Spleen (tissue), 11 donors: ENCODE results near the gene ADARB1. TPM values are rescaled to one million over a fixed set of nuclear protein-coding genes. Genes with fewer than 3 reads are reported as not detected.

ENCODE experiments used
- DNase-seq: peaks from one replicate; pipeline ENCODE4 v3.0.0-alpha.2; 2020
- H3K27ac ChIP-seq, 8 donors: fragments of 200-600 bp; sonication (generic) in 7 of 8; 1 replicate in 4 of 8; 2 replicates in 4 of 8; pipeline versions ENCODE4 v1.5.0 to v1.8.0; 2016 to 2021; ENCODE audit warnings: inconsistent platforms in 4 of 8, mild to moderate bottlenecking in 4 of 8, moderate library complexity in 1 of 8
- H3K27me3 ChIP-seq, 7 donors: fragments of 200-600 bp; sonication (generic) in 6 of 7; replicated peaks in 1 of 7; 1 replicate in 4 of 7; 2 replicates in 3 of 7; pipeline versions ENCODE4 v1.5.0 to v1.8.0; 2016 to 2021; ENCODE audit warnings: inconsistent platforms in 3 of 7, mild to moderate bottlenecking in 1 of 7
- H3K36me3 ChIP-seq, 6 donors: fragments of 200-600 bp; sonication (generic) in 5 of 6; 1 replicate in 4 of 6; 2 replicates in 2 of 6; pipeline versions ENCODE4 v1.5.0 to v1.8.0; 2016 to 2021; ENCODE audit warnings: inconsistent platforms in 2 of 6
- H3K4me1 ChIP-seq, 6 donors: fragments of 200-600 bp; sonication (generic) in 5 of 6; 1 replicate in 3 of 6; 2 replicates in 3 of 6; pipeline versions ENCODE4 v1.5.0 to v1.8.0; 2016 to 2021; ENCODE audit warnings: inconsistent platforms in 3 of 6
- H3K4me3 ChIP-seq, 8 donors: fragments of 200-600 bp; sonication (generic) in 7 of 8; 1 replicate in 4 of 8; 2 replicates in 4 of 8; pipeline versions ENCODE4 v1.5.0 to v1.8.0; 2016 to 2021; ENCODE audit warnings: inconsistent platforms in 4 of 8, mild to moderate bottlenecking in 4 of 8, moderate library complexity in 2 of 8
- H3K9me3 ChIP-seq, 8 donors: fragments of 200-600 bp; sonication (generic) in 7 of 8; 1 replicate in 4 of 8; 2 replicates in 4 of 8; pipeline versions ENCODE4 v1.5.0 to v1.8.0; 2016 to 2021; ENCODE audit warnings: inconsistent platforms in 4 of 8
- CTCF ChIP-seq, 11 experiments: fragments of 200-600 bp in 7 of 11; fragments of 450-650 bp in 4 of 11; sonication (generic) in 4 of 11; IDR thresholded peaks in 8 of 11; conservative IDR thresholded peaks in 3 of 11; 1 replicate in 7 of 11; 2 replicates in 4 of 11; pipeline versions ENCODE4 v1.4.0 to v1.8.0; 2016 to 2021; ENCODE audit warnings: antibody characterized with exemption in 11 of 11, inconsistent platforms in 4 of 11, mild to moderate bottlenecking in 1 of 11
- POLR2A ChIP-seq, 3 donors: fragments of 450-650 bp; IDR thresholded peaks; one replicate each; pipeline ENCODE4 v1.5.1; 2017; ENCODE audit warnings: antibody characterized with exemption in 3 of 3, mild to moderate bottlenecking in 1 of 3
- POLR2AphosphoS5 ChIP-seq, 3 donors: sonication (generic); formaldehyde crosslinking; IDR thresholded peaks; one replicate each; pipeline ENCODE4 v1.5.1; 2017; ENCODE audit warnings: antibody characterized with exemption in 3 of 3
- WGBS, 5 donors: extraction: QIAGEN DNeasy Blood & Tissue Kit in 3 of 5; methylation state at CpG; one replicate each; pipeline versions ENCODE4 v1.1.5 to v1.1.7; 2013 to 2018; 5-methylcytosine and 5-hydroxymethylcytosine counted together
- intact Hi-C: fragments of 100-400 bp; cut with DNase I; formaldehyde crosslinking; loops from one replicate; pipeline ENCODE4 v1.15.0; 2023; ENCODE audit warnings: low total_unique reads
- polyA plus RNA-seq, 3 donors: library from polyadenylated mRNA; stranded (reverse); fragments of 200-250 nt; gene quantifications; one replicate each; pipeline ENCODE4 v1.2.1, GENCODE V29; 2013
- total RNA-seq, 7 donors: library from RNA; depleted of rRNA in 3 of 7; stranded (reverse); fragments of >200 nt in 3 of 7; fragmentation: NEBNext Ultra II Directional in 4 of 7; extraction: Animal tissue kit (Norgen Biotek cat#: 25700) in 4 of 7; gene quantifications; one replicate each; pipeline versions ENCODE4 v1.1.0 to v1.2.1, GENCODE V29; 2016 to 2021
- donor health status: healthy with polysubstance abuse.
- donor health status: DM: no; HTN: no; CAD: no; lungs with moderate emphysema.
- donor health status: DM: no; HTN: no; CAD: no.
- donor health status: Bipolar disorder and iron deficiency.
- donor health status: healthy.
- donor health status: DM: no; HTN: no; CAD: no.
- donor health status: DM: yes; HTN: yes; CAD: no.

ADARB1 gene
- total and polyA plus RNA-seq, 10 donors: 9.1 to 50.8 (median 29.0) TPM

DNA sequence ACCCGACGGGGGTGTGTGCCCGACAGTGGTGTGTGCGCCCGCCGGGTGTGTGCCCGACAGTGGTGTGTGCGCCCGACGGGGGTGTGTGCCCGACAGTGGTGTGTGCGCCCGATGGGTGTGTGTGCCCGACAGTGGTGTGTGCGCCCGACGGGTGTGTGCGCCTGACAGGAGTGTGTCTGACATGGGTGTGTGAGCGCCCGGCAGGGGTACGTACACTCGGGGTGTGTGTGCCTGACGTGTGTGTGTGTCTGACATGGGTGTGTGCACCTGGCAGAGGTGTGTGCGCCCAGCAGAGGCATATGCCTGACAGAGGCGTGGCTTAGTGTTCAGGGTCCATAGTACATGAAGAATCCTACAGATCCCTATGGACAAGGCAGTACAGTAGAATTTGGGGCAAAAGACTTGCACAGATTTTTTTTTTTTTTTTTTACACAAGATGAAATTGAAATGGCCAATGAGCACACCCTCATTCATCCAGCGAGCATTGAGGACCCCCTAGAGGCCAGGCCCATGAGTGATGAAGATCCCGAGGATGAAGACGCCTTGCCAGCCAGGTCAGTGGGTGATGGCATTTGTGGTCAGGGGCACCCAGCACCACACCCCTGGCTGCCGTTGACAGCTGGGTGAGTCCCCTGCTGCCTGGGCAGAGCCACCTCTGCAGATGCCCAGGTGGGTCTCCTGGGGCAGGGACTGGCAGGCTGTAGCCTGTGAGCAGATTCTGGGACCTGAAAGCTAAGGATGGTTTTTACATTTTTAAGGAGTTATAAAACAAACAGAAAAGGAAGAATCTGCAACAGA is 60.1 kb downstream of the ADARB1 start:
- no peak for TF ChIP-seq POLR2AphosphoS5 (IDR thresholded peaks at IDR 0.05)
- TF ChIP-seq POLR2A (IDR thresholded peaks at IDR 0.05): no peak
- no peak for TF ChIP-seq CTCF (IDR thresholded peaks at IDR 0.05 in 8 of 11, conservative IDR thresholded peaks at IDR 0.05 in 3 of 11)
- H3K4me3 ChIP-seq: no peak overlapping the region
- H3K27me3 ChIP-seq: no peaks in the 10 kb centered on the region
- intact Hi-C loops: no loop called here
- H3K9me3 ChIP-seq: no peaks in the 10 kb centered on the region
- H3K27ac ChIP-seq: no peak overlapping the region
- 94 to 98% (median 94%) methylated on average over 23 to 29 of the region's 29 CpGs for WGBS, 5 donors
- H3K36me3 ChIP-seq: peaks cover 0 to 17% (median 4%) of the 10 kb centered on the region in 6 donors
- peaks cover 11 to 72% (median 46%) of the 10 kb centered on the region in 6 donors for H3K4me1 ChIP-seq
- no peak for DNase-seq

- 88 to 100% (median 98%) methylated on average over 3 of the region's 3 CpGs for WGBS, 5 donors
- no peak for DNase-seq
- Histone ChIP-seq H3K4me3 (no peak overlapping the region), H3K4me1 (peaks cover 5 to 67% (median 40%) of the 10 kb centered on the region in 6 donors), H3K36me3 (peaks cover 0 to 17% (median 4%) of the 10 kb centered on the region in 6 donors), H3K27ac (no peak overlapping the region), H3K9me3 (no peaks in the 10 kb centered on the region), H3K27me3 (no peaks in the 10 kb centered on the region)
- TF ChIP-seq CTCF (IDR thresholded peaks at IDR 0.05 in 8 of 11, conservative IDR thresholded peaks at IDR 0.05 in 3 of 11) (no peak), POLR2AphosphoS5 (IDR thresholded peaks at IDR 0.05) (no peak), POLR2A (IDR thresholded peaks at IDR 0.05) (no peak)
- intact Hi-C loops: no loop called here
These were observed 60.7 kb downstream of the ADARB1 start for GRCh38 chr21:45135122-45135521.

- 86 to 92% (median 88%) methylated on average over 9 of the region's 9 CpGs for WGBS, 5 donors
- Histone ChIP-seq H3K36me3 (peaks cover 0 to 17% (median 4%) of the 10 kb centered on the region in 6 donors), H3K4me1 (peaks cover 4 to 67% (median 38%) of the 10 kb centered on the region in 6 donors), H3K9me3 (no peaks in the 10 kb centered on the region), H3K27me3 (no peaks in the 10 kb centered on the region), H3K27ac (no peak overlapping the region), H3K4me3 (no peak overlapping the region)
- TF ChIP-seq CTCF (IDR thresholded peaks at IDR 0.05 in 8 of 11, conservative IDR thresholded peaks at IDR 0.05 in 3 of 11): no peak
- no peak for TF ChIP-seq POLR2A (IDR thresholded peaks at IDR 0.05)
- no peak for TF ChIP-seq POLR2AphosphoS5 (IDR thresholded peaks at IDR 0.05)
- no peak for DNase-seq
- intact Hi-C loops: no loop called here
These were observed 61.5 kb downstream of the ADARB1 start for GRCh38 chr21:45135868-45136267.

GRCh38 chr21:45136500-45136899 is 62.1 kb downstream of the ADARB1 start:
- Histone ChIP-seq H3K9me3 (no peaks in the 10 kb centered on the region), H3K4me3 (no peak overlapping the region), H3K36me3 (peaks cover 0 to 17% (median 4%) of the 10 kb centered on the region in 6 donors), H3K4me1 (peaks cover 4 to 67% (median 32%) of the 10 kb centered on the region in 6 donors), H3K27ac (no peak overlapping the region), H3K27me3 (no peaks in the 10 kb centered on the region)
- TF ChIP-seq POLR2A (IDR thresholded peaks at IDR 0.05) (no peak), POLR2AphosphoS5 (IDR thresholded peaks at IDR 0.05) (no peak), CTCF (IDR thresholded peaks at IDR 0.05 in 8 of 11, conservative IDR thresholded peaks at IDR 0.05 in 3 of 11) (no peak)
- intact Hi-C loops: no loop called here
- DNase-seq: no peak
- WGBS, 5 donors: 85 to 95% (median 93%) methylated on average over 8 of the region's 8 CpGs
